ENCODE data around the gene ADAT1. TPM values are rescaled to one million over a fixed set of nuclear protein-coding genes. Genes with fewer than 3 reads are reported as not detected.

The ADAT1 gene
- total RNA-seq, 4 donors from 2014 or later: 36.8 to 72.3 (median 50.7) TPM

GRCh38 chr16:75653922-75654321 lies 30.8 kb upstream of the ADAT1 start:
- Histone ChIP-seq H3K4me3 (replicated peaks in 1 of 3) (no peak overlapping the region), H3K36me3 (peaks cover 41 to 44% of the 10 kb centered on the region in 2 donors), H3K9me3 (no peaks in the 10 kb centered on the region), H3K27ac (peak overlapping the region in 2 of 3 donors; percentile 56 to 72), H3K27me3 (no peaks in the 10 kb centered on the region), H3K4me1 (peaks cover 38 to 44% of the 10 kb centered on the region in 2 donors)
- 12 to 20% methylated on average over 1 of the region's 1 CpG for WGBS, 2 donors
- intact Hi-C loops (cut with DNase I): no loop called here
- no peak for DNase-seq
- TF ChIP-seq POLR2A (IDR thresholded peaks at IDR 0.05): no peak
- TF ChIP-seq, protein P1, sequence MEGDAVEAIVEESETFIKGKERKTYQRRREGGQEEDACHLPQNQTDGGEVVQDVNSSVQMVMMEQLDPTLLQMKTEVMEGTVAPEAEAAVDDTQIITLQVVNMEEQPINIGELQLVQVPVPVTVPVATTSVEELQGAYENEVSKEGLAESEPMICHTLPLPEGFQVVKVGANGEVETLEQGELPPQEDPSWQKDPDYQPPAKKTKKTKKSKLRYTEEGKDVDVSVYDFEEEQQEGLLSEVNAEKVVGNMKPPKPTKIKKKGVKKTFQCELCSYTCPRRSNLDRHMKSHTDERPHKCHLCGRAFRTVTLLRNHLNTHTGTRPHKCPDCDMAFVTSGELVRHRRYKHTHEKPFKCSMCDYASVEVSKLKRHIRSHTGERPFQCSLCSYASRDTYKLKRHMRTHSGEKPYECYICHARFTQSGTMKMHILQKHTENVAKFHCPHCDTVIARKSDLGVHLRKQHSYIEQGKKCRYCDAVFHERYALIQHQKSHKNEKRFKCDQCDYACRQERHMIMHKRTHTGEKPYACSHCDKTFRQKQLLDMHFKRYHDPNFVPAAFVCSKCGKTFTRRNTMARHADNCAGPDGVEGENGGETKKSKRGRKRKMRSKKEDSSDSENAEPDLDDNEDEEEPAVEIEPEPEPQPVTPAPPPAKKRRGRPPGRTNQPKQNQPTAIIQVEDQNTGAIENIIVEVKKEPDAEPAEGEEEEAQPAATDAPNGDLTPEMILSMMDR (IDR thresholded peaks at IDR 0.05): no peak

GRCh38 chr16:75648265-75649076 lies 25.4 kb upstream of the ADAT1 start:
- Histone ChIP-seq H3K4me3 (replicated peaks in 1 of 3) (peak overlapping the region; percentile 84 to 100 (median 89)), H3K36me3 (no peaks in the 10 kb centered on the region), H3K27ac (peak overlapping the region; percentile 99 to 100 (median 99)), H3K27me3 (no peaks in the 10 kb centered on the region), H3K9me3 (no peaks in the 10 kb centered on the region), H3K4me1 (peaks cover 43 to 54% of the 10 kb centered on the region in 2 donors)
- peak; percentile 87 to 88 for DNase-seq
- intact Hi-C loops (cut with DNase I): loop anchor here (5.0 to 10.0 kb wide), 2 partner anchors 116 to 1544 kb away; partner anchors contain the start of gene MON1B
- TF ChIP-seq POLR2A (IDR thresholded peaks at IDR 0.05): peak in 1 of 2 donors; percentile 81
- TF ChIP-seq, protein P1 (IDR thresholded peaks at IDR 0.05): no peak
- WGBS, 2 donors: 0% methylated on average over 43 to 46 of the region's 62 CpGs

DNA sequence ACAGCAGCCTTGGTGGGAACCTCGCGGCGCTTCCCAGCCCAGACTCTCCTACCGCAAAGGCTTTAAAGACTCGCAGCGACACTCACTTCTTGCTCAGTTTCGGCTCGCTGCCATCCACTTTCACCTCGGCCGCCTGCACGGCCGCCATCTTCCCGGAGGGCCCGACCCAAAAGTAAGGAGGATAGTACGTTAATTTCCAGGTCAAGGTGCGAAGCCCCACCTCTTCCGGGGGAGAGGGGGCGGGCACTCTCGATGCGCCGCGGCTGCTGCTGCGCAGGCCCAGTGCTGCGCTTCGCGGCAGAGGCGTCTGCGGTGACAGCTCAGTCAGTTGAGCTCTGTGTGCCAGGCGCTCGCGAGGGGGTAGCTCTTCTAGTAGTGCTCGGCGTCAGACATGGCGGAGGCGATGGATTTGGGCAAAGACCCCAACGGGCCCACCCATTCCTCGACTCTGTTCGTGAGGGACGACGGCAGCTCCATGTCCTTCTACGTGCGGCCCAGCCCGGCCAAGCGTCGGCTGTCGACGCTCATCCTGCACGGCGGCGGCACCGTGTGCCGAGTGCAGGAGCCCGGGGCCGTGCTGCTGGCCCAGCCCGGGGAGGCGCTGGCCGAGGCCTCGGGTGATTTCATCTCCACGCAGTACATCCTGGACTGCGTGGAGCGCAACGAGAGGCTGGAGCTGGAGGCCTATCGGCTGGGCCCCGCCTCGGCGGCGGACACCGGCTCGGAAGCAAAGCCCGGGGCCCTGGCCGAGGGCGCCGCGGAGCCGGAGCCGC lies 24.6 kb upstream of the ADAT1 start, which contains the start of the genes KARS1 and TERF2IP:
TSS of gene KARS1 (minus strand) at position 174 of the 773 bp plus-strand sequence. CDS start at position 148, 26 bp downstream.
TSS of gene TERF2IP (plus strand) at position 282 of the 773 bp plus-strand sequence. CDS start at position 392, 110 bp downstream.
- no peaks in the 10 kb centered on the region for H3K27me3 ChIP-seq
- peaks cover 35 to 46% of the 10 kb centered on the region in 2 donors for H3K4me1 ChIP-seq
- H3K9me3 ChIP-seq: no peaks in the 10 kb centered on the region
- DNase-seq: peak; percentile 93 to 94
- peak within 1 kb of the TSS; percentile 84 to 100 (median 89) for H3K4me3 ChIP-seq (replicated peaks in 1 of 3)
- TF ChIP-seq, protein P1 (IDR thresholded peaks at IDR 0.05): no peak
- TF ChIP-seq POLR2A (IDR thresholded peaks at IDR 0.05): peak; percentile 89 to 99
- 0% methylated on average over 8 to 29 of the region's 76 CpGs for WGBS, 2 donors
- H3K36me3 ChIP-seq: no peaks in the 10 kb centered on the region
- intact Hi-C loops (cut with DNase I): loop anchor here (5.0 to 10.0 kb wide), 2 partner anchors 117 to 1545 kb away; partner anchors contain the start of gene MON1B
- H3K27ac ChIP-seq: peak within 1 kb of the TSS; percentile 99 to 100 (median 99)

GRCh38 chr16:75647112-75647491 lies 24.0 kb upstream of the ADAT1 start:
- TF ChIP-seq POLR2A (IDR thresholded peaks at IDR 0.05): no peak
- TF ChIP-seq, protein P1 (IDR thresholded peaks at IDR 0.05): no peak
- intact Hi-C loops (cut with DNase I): loop anchor here (5.0 to 10.0 kb wide), 2 partner anchors 118 to 1545 kb away; partner anchors contain the start of gene MON1B
- no peak for DNase-seq
- Histone ChIP-seq H3K27me3 (no peaks in the 10 kb centered on the region), H3K4me3 (replicated peaks in 1 of 3) (peak overlapping the region; percentile 75 to 100 (median 89)), H3K4me1 (peaks cover 29 to 40% of the 10 kb centered on the region in 2 donors), H3K27ac (peak overlapping the region; percentile 48 to 99 (median 99)), H3K36me3 (no peaks in the 10 kb centered on the region), H3K9me3 (no peaks in the 10 kb centered on the region)
- WGBS, 2 donors: 0% methylated on average over 11 to 17 of the region's 18 CpGs
